Myometrial cell (primary cell): ENCODE data around the gene GPATCH2L. TPM values are rescaled to one million over a fixed set of nuclear protein-coding genes. Genes with fewer than 3 reads are reported as not detected.

Experiments
- total RNA-seq: library from RNA; depleted of rRNA; stranded (reverse); fragments of >200 nt; gene quantifications from 2 replicates; pipeline ENCODE4 v1.2.3, GENCODE V29; 2015

GPATCH2L gene
- total RNA-seq = 21.9 and 51.4 TPM in 2 replicates

DNA sequence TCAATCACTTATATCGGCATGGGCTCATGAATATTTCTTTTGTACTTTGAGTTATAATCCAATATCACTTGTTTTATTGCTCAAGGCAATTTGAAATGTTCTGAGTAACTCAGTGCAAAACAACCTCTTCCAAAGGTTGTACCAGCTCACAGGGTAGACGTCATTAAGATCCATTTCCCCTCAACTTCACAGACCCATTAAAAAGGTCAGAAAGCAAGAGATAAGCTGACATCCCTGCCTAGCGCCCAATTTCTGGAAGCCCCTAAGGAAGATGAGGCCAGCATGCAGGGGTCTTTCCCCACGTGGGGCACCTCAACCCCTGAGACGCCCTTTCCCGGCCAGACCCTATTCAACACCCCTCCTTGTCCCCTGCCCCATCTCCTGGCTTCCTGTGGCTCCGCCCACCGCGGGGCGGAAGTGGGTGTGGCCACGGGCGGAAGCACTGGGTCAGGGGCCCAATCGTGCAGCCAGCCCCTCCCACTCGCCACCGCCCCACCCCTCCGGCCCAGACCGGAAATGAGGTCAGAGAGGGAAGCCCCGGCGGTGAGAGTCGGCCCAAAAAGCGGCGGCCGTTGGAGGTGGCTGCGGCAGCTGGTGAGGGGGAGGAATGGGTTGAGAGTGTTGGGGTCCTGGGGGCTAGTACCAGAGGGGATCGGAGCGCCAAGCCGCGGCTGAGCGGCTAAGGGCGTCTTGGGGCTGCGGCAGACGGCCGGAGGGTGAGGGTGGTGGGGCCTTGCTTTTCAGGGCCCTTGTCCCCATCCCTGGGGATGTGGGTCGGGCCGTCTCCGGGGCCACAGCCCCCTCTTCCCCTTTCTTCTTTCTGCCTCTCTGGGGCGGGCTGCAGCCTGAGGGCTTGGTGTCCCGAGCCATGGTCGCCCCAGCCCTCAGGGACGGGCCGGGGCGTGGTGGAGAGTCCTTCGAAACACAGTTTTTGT is at the start of gene GPATCH2L:
Gene GPATCH2L (plus strand): TSS at position 525 of the 935 bp plus-strand sequence. CDS start 2,442 bp downstream, outside the sequence.

Other genes with a start within 250 kb of the GPATCH2L start
- gene TGFB3, start 169.9 kb upstream of the GPATCH2L start, total RNA-seq = 42.1 and 45.2 TPM in 2 replicates
- gene IFT43, start 166.2 kb upstream of the GPATCH2L start, total RNA-seq = 52.3 and 54.2 TPM in 2 replicates
- not detected in 2 replicates for gene ESRRB, start 224.2 kb downstream of the GPATCH2L start, total RNA-seq